Lower leg skin (tissue), 4 donors: ENCODE results near the gene RARA. TPM values are rescaled to one million over a fixed set of nuclear protein-coding genes. Genes with fewer than 3 reads are reported as not detected.

Experiments
- DNase-seq, 2 donors: peaks; one replicate each; pipeline ENCODE4 v3.0.0-alpha.2; 2019; ENCODE audit warnings: low spot score in 2 of 2
- H3K4me3 ChIP-seq: fragments of 200-600 bp; sonication (generic); 2 replicates; pipeline ENCODE4 v1.5.1; 2017; ENCODE audit warnings: mild to moderate bottlenecking, low read depth; ENCODE audit not compliant: poor library complexity, severe bottlenecking
- POLR2A ChIP-seq, 2 donors: fragments of 450-650 bp; IDR thresholded peaks; one replicate each; pipeline ENCODE4 v1.6.1; 2016 to 2017; ENCODE audit warnings: antibody characterized with exemption in 2 of 2, mild to moderate bottlenecking in 1 of 2, moderate library complexity in 1 of 2
- WGBS, 2 donors: methylation state at CpG; one replicate each; pipeline ENCODE4 v1.1.5; 2018; 5-methylcytosine and 5-hydroxymethylcytosine counted together
- intact Hi-C: fragments of 100-400 bp; cut with DNase I; formaldehyde crosslinking; loops from one replicate; pipeline ENCODE4 v1.15.0; 2023; ENCODE audit warnings: low total_unique reads
- total RNA-seq, 4 donors: library from RNA; depleted of rRNA; stranded (reverse); fragments of >200 nt; gene quantifications; one replicate each; pipeline ENCODE4 v1.1.0, GENCODE V29; 2016
- TF ChIP-seq, protein P1 (sequence below), 3 donors: fragments of 450-650 bp; IDR thresholded peaks; one replicate each; pipeline ENCODE4 v1.5.1; 2016; ENCODE audit warnings: antibody characterized with exemption in 3 of 3, mild to moderate bottlenecking in 3 of 3, moderate library complexity in 2 of 3

The RARA gene
- total RNA-seq, 4 donors from 2014 or later: 18.1 to 38.0 (median 25.2) TPM

DNA sequence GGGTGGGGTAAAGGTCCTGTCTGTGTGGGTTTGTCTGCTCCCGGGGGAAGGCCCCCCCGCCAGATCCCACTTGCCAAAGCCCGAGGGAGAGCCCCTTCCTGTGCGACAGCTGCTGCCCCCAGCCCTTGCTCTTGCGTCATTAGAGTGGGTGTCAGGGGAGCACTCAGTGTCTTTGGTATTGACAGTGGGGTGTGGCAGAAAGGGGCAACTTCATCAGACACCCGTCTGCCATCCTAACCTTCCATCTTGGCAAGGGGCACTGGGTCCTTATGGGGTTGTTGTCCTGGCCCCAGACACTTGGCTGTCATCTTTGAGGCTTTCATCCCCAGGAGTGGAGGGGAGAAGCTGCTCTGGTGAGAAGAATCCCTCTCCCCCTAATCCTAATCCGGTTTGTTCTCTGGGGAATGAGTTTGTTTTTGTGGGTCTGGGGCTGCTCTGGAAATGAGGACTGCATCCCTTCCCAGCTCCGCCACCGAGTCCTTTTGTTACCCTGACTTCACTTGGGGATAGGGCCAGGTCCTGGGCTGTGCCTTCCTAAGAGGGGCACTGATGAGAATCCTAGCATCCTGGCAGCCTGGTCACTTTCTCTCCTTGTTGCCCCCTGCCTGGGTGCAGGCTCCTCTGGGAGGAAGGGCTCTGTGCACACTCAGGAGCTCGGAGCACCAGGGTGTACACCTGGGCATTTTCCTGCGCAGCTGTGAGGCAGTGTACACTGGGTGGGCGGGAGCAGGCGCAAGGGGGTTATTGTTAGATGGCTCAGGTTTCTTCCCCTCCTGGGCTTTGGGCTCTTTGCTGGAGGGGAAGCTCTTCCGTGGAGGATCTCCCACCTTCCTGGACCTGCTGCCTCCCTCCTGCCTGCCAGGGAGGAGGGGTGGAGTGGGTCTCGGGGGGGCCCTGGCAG is 34.5 kb downstream of the RARA start:
- WGBS, 2 donors: 30 to 36% methylated on average over 13 to 14 of the region's 15 CpGs
- intact Hi-C loops: loop anchor here (10.0 kb wide), 1 partner anchor 229 kb away; no protein-coding TSS in a partner anchor
- DNase-seq: no peak

DNA sequence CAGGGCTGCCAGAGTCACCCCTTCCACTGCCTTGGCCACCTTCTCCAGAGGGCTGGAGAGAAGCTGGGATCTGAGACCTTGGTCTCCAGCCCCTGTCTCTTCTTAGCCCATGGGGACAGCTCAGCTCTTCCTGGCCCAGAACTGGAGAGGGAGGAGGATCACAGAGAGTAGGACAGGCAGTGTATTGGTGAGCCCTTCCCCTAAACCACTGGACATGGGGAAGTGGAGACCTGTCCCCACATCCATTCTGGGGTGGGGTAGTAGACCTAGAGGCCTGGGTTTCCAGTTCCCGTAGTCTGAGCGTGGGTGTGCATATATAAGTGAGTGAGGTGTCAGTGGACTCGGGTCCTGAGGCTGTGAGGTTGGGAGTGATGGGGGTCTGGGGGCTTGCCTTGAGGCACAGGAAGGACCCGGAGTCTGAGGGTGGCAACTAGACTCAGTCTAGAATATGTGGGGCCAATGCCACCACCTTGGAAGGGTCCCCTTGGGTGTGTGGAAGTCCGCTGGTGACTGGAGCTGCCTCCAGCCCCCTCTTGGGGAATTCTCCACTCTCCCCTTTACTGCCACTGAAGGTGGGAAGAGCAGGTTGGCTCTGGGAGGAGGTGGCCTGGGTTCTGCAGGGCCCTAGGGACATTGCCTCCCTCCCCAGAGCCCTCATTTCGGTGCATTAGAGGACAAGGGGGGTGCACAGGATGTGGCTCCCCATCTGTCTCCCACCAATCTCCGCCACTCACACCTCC is 35.6 kb downstream of the RARA start:
- no peak for DNase-seq
- TF ChIP-seq, protein P1, sequence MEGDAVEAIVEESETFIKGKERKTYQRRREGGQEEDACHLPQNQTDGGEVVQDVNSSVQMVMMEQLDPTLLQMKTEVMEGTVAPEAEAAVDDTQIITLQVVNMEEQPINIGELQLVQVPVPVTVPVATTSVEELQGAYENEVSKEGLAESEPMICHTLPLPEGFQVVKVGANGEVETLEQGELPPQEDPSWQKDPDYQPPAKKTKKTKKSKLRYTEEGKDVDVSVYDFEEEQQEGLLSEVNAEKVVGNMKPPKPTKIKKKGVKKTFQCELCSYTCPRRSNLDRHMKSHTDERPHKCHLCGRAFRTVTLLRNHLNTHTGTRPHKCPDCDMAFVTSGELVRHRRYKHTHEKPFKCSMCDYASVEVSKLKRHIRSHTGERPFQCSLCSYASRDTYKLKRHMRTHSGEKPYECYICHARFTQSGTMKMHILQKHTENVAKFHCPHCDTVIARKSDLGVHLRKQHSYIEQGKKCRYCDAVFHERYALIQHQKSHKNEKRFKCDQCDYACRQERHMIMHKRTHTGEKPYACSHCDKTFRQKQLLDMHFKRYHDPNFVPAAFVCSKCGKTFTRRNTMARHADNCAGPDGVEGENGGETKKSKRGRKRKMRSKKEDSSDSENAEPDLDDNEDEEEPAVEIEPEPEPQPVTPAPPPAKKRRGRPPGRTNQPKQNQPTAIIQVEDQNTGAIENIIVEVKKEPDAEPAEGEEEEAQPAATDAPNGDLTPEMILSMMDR (IDR thresholded peaks at IDR 0.05): no peak
- TF ChIP-seq POLR2A (IDR thresholded peaks at IDR 0.05): no peak
- WGBS, 2 donors: 37 to 41% methylated on average over 7 of the region's 7 CpGs
- intact Hi-C loops: loop anchor here (10.0 kb wide), 1 partner anchor 230 kb away; no protein-coding TSS in a partner anchor
- no peak overlapping the region for H3K4me3 ChIP-seq

More for the DNA sequence above, 34.5 kb downstream of the RARA start:
- no peak for TF ChIP-seq POLR2A (IDR thresholded peaks at IDR 0.05)
- TF ChIP-seq, protein P1 (IDR thresholded peaks at IDR 0.05): no peak
- H3K4me3 ChIP-seq: peak overlapping the region; percentile 73

DNA sequence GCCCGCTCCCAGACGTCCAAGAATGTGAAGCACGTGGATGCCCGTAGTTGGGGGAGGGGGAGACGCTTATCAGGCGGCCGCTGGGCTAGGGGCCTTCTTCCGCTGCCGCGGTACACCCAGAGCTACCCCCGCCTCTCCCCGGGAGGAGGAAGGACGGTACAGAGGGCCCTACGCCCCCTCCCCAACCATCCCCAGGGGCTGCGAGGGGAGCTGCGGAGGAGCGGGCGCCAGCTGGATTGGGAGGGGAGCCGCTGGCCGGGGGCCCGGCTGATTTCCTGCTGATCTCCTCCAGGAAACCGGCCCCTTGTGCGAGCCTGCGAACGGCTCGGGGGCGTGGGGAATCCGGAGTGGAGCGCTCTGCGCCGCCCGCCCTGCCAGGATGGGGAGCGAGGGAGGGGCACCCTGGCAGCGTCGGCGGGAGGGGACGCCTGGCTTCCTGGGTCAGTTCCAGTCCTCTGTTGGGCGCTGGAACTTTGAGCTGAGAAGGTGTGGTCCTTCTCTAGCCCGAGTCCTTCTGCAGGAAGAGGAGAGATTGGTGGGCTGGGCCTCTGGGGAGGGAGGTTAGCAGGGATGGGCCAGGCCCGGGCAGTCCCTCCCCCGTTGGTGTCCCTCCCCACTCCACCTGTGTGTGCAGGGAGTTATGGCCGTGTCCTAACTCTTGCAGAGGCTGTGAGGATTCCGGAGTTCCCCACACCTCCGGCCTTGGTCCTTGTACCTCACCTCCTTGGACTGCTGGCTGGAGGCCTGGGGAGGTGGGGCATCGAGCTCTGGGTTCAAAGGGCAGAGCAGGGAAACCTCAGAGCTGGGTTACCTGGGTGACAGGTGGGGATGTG is 36.4 kb downstream of the RARA start:
- peak in 1 of 2 donors; percentile 94 for DNase-seq

DNA sequence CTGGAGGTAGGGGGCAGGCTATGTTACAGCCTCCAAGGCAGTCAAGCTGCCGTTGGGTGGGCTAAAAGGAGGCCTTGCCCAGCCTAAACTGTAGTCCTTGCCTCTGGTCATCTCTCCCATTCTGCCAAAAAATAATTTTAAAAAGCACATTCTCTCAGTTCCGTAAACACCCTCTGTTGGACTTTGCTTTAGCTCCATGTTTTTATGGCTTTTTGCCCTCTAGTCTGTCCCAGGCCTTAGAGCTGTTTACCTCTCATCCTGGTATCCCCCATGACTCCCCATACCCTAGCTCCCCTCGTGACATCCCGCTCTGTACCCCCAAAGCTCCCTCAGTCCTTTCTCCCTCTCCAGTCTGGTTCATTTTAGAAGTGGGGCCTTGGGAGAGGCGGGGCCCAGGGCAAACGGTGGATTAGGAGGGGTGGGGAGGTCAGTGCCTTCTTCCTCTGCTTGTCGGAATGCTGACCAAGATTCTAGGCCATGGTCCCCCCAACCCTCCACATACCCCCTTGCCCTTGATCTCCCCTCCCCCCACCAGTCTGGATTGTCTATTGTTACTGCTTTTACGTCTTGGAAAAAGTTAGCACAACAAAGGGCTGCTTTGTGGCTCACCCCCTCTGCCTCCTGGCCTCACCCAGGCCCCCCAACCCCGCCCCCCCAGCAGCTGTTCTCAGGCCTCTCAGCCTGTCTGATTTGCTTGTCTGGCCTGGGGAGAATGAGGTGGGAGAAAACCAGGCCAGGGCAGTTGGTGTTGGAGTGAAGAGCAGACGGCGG is 37.2 kb downstream of the RARA start:
- TF ChIP-seq POLR2A (IDR thresholded peaks at IDR 0.05): no peak
- TF ChIP-seq, protein P1 (IDR thresholded peaks at IDR 0.05): no peak
- no peak for DNase-seq
- 43% methylated on average over 11 of the region's 11 CpGs for WGBS, 2 donors
- intact Hi-C loops: loop anchor here (10.0 kb wide), 1 partner anchor 231 kb away; no protein-coding TSS in a partner anchor
- no peak overlapping the region for H3K4me3 ChIP-seq

More for the DNA sequence above, 36.4 kb downstream of the RARA start:
- peak overlapping the region; percentile 22 for H3K4me3 ChIP-seq
- intact Hi-C loops: loop anchor here (10.0 kb wide), 1 partner anchor 231 kb away; no protein-coding TSS in a partner anchor
- TF ChIP-seq, protein P1 (IDR thresholded peaks at IDR 0.05): peak in 1 of 3 donors; percentile 23
- no peak for TF ChIP-seq POLR2A (IDR thresholded peaks at IDR 0.05)
- WGBS, 2 donors: 0 to 2% methylated on average over 22 to 35 of the region's 45 CpGs
